HCT116 (cell line): ENCODE results near the gene FCSK. TPM values are rescaled to one million over a fixed set of nuclear protein-coding genes. Genes with fewer than 3 reads are reported as not detected.

Source experiments
- ATAC-seq: fragments of 200-7000 bp; cut with Tn5 transposase; 2 replicates; pipeline ENCODE4 v1.9.1; 2020; ENCODE audit warnings: mild to moderate bottlenecking, moderate library complexity
- BruUV-seq: library from RNA; stranded (reverse); fragments of 400-500 nt; replicated peaks from 2 replicates; lab custom pipeline; 2021; lab: Mats Ljungman, UMichigan
- CTCF ChIA-PET: fragments of 300-600 bp; sonication (Branson Sonifier 250); formaldehyde crosslinking; loops from one replicate; lab custom pipeline; 2021; ENCODE audit warnings: antibody characterized with exemption; lab: Charles Lee
- POLR2A ChIA-PET: fragments of 300-600, 350-600 bp; sonication (Branson Sonifier 250); formaldehyde crosslinking; loops from one replicate; lab custom pipeline; 2021; ENCODE audit warnings: antibody characterized with exemption; lab: Charles Lee
- RAD21 ChIA-PET, 2 experiments: fragments of 300-600 bp; sonication (Branson Sonifier 250); formaldehyde crosslinking; loops; one replicate each; lab custom pipeline; 2023; ENCODE audit warnings: low total read pairs in 2 of 2; ENCODE audit not compliant: uncharacterized antibody in 2 of 2, unreplicated experiment in 2 of 2, low non-redundant PET in 1 of 2; lab: Charles Lee
- DNase-seq: peaks from one replicate; pipeline ENCODE4 v3.0.0-alpha.2; 2010; ENCODE audit warnings: low read depth, low spot score
- H2AFZ ChIP-seq: fragments of 200-600 bp; shearing (Covaris generic), sonication (generic); 2 replicates; pipeline ENCODE4 v1.6.1; 2017; ENCODE audit warnings: low read depth, mixed run types, mixed read lengths, antibody characterized with exemption, low read length; ENCODE audit not compliant: poor library complexity, severe bottlenecking
- H3K27ac ChIP-seq: 2 replicates; pipeline ENCODE4 v1.5.1; 2012; ENCODE audit warnings: low read depth, low read length
- H3K27me3 ChIP-seq: fragments of 200-600 bp; sonication (generic); 2 replicates; pipeline ENCODE4 v1.6.1; 2016; ENCODE audit warnings: mixed run types, low read length, mixed read lengths; ENCODE audit not compliant: insufficient read depth
- H3K36me3 ChIP-seq, 2 experiments: fragments of 200-500 bp in 1 of 2; fragments of 200-600 bp in 1 of 2; sonication (Bioruptor generic) in 1 of 2; sonication (generic) in 1 of 2; 2 replicates each; pipeline versions ENCODE4 v1.5.1 to v1.6.1; 2014 to 2016; ENCODE audit warnings: low read length in 2 of 2, inconsistent platforms in 1 of 2, mixed read lengths in 1 of 2, mixed run types in 1 of 2; ENCODE audit not compliant: insufficient read depth in 2 of 2, control insufficient read depth in 1 of 2
- H3K4me1 ChIP-seq, 2 experiments: fragments of 200-600 bp in 1 of 2; sonication (generic) in 1 of 2; 2 replicates each; pipeline versions ENCODE4 v1.5.1 to v1.6.1; 2012 to 2017; ENCODE audit warnings: low read length in 2 of 2, inconsistent platforms in 1 of 2, mild to moderate bottlenecking in 1 of 2, mixed read lengths in 1 of 2, mixed run types in 1 of 2, moderate library complexity in 1 of 2; ENCODE audit not compliant: insufficient read depth in 2 of 2, control insufficient read depth in 1 of 2
- H3K4me2 ChIP-seq: fragments of 200-600 bp; sonication (generic); 2 replicates; pipeline ENCODE4 v1.6.1; 2017; ENCODE audit warnings: mixed run types, low read length, mixed read lengths
- H3K4me3 ChIP-seq, 2 experiments: fragments of 200-600 bp in 1 of 2; sonication (generic) in 1 of 2; replicated peaks in 1 of 2; 2 replicates each; pipeline ENCODE4 v1.5.1; 2011 to 2016; ENCODE audit warnings: low read length in 2 of 2, control low read depth in 1 of 2, low read depth in 1 of 2, mild to moderate bottlenecking in 1 of 2, mixed read lengths in 1 of 2, mixed run types in 1 of 2
- H3K79me2 ChIP-seq: fragments of 200-600 bp; sonication (generic); 2 replicates; pipeline ENCODE4 v1.6.1; 2017; ENCODE audit warnings: mild to moderate bottlenecking, mixed run types, low read length, moderate library complexity, mixed read lengths; ENCODE audit not compliant: insufficient read depth
- H3K9ac ChIP-seq: fragments of 200-600 bp; sonication (generic); 2 replicates; pipeline ENCODE4 v1.6.1; 2016; ENCODE audit warnings: low read length, mixed read lengths
- H3K9me2 ChIP-seq: fragments of 200-600 bp; sonication (generic), shearing (Covaris generic); 2 replicates; pipeline ENCODE4 v1.6.1; 2017; ENCODE audit warnings: mixed run types, mild to moderate bottlenecking, moderate library complexity; ENCODE audit not compliant: insufficient read depth
- H3K9me3 ChIP-seq, 2 experiments: fragments of 200-500 bp in 1 of 2; fragments of 200-600 bp in 1 of 2; sonication (Bioruptor generic) in 1 of 2; sonication (generic) in 1 of 2; 2 replicates each; pipeline ENCODE4 v1.6.1; 2014 to 2017; ENCODE audit warnings: low read length in 2 of 2, mixed read lengths in 2 of 2, inconsistent platforms in 1 of 2, low read depth in 1 of 2, mild to moderate bottlenecking in 1 of 2, mixed run types in 1 of 2, moderate library complexity in 1 of 2; ENCODE audit not compliant: control insufficient read depth in 1 of 2, insufficient read depth in 1 of 2
- H4K20me1 ChIP-seq: fragments of 200-600 bp; sonication (generic), shearing (Covaris generic); 2 replicates; pipeline ENCODE4 v1.6.1; 2017; ENCODE audit warnings: mixed run types, mild to moderate bottlenecking, moderate library complexity; ENCODE audit not compliant: insufficient read depth
- CEBPB ChIP-seq: IDR thresholded peaks from 2 replicates; pipeline ENCODE4 v1.6.1; 2012; ENCODE audit warnings: low read depth
- EZH2phosphoT487 ChIP-seq: fragments of 200-600 bp; IDR thresholded peaks from 2 replicates; pipeline ENCODE4 v1.6.1; 2018; ENCODE audit warnings: antibody characterized with exemption, borderline replicate concordance
- FOSL1 ChIP-seq: IDR thresholded peaks from 2 replicates; pipeline ENCODE4 v1.6.1; 2012; ENCODE audit warnings: low read depth
- POLR2A ChIP-seq: IDR thresholded peaks from 2 replicates; pipeline ENCODE4 v1.7.0; 2011; ENCODE audit warnings: borderline replicate concordance; ENCODE audit not compliant: insufficient read depth, insufficient read length; ENCODE audit errors: extremely low read depth
- POLR2AphosphoS5 ChIP-seq: IDR thresholded peaks from 2 replicates; pipeline ENCODE4 v1.6.1; 2011; ENCODE audit warnings: mild to moderate bottlenecking, low read depth, low read length, moderate library complexity
- SIN3A ChIP-seq: IDR thresholded peaks from 2 replicates; pipeline ENCODE4 v1.6.1; 2012; ENCODE audit warnings: low read depth
- SP1 ChIP-seq: IDR thresholded peaks from 2 replicates; pipeline ENCODE4 v1.6.1; 2012; ENCODE audit warnings: low read depth
- SRF ChIP-seq: IDR thresholded peaks from 2 replicates; pipeline ENCODE4 v1.6.1; 2012; ENCODE audit warnings: low read depth
- YY1 ChIP-seq: IDR thresholded peaks from 2 replicates; pipeline ENCODE4 v1.6.1; 2011; ENCODE audit warnings: low read length, low read depth, moderate library complexity, mild to moderate bottlenecking; ENCODE audit not compliant: insufficient replicate concordance; ENCODE audit errors: extremely low read depth
- ZBTB33 ChIP-seq: IDR thresholded peaks from 2 replicates; pipeline ENCODE4 v1.6.1; 2011; ENCODE audit warnings: mild to moderate bottlenecking, low read length, moderate library complexity; ENCODE audit not compliant: insufficient replicate concordance; ENCODE audit errors: extremely low read depth
- ZFX ChIP-seq: fragments of 450-650 bp; IDR thresholded peaks from 2 replicates; pipeline ENCODE4 v1.6.1; 2017
- intact Hi-C: fragments of 100-400 bp; cut with micrococcal nuclease; formaldehyde crosslinking; loops from 2 replicates; pipeline ENCODE4 v1.10.0; 2022
- total RNA-seq: library from RNA; stranded (reverse); gene quantifications from one replicate; pipeline ENCODE4 v1.2.1, GENCODE V29; 2021; ENCODE audit not compliant: unreplicated experiment
- TF ChIP-seq, protein P1 (sequence below): IDR thresholded peaks from 2 replicates; pipeline ENCODE4 v1.6.1; 2012
- TF ChIP-seq, protein P2 (sequence below): IDR thresholded peaks from 2 replicates; pipeline ENCODE4 v1.6.1; 2012; ENCODE audit warnings: low read depth
- TF ChIP-seq, protein P3 (sequence below), 3 experiments: fragments of 200-600 bp in 1 of 3; sonication (generic) in 1 of 3; IDR thresholded peaks in 2 of 3; conservative IDR thresholded peaks in 1 of 3; 2 replicates each; pipeline ENCODE4 v1.5.1; 2012 to 2017; ENCODE audit warnings: low read depth in 2 of 3, low read length in 2 of 3, antibody characterized with exemption in 1 of 3, borderline replicate concordance in 1 of 3, control low read depth in 1 of 3, mild to moderate bottlenecking in 1 of 3, mixed read lengths in 1 of 3, mixed run types in 1 of 3, moderate library complexity in 1 of 3; ENCODE audit not compliant: insufficient read depth in 1 of 3

FCSK gene
- total RNA-seq, 1 experiment from 2014 or later, result 17.1 TPM

- BruUV-seq, result no TSS peak
- Histone ChIP-seq H3K27ac (no peak overlapping the region), H3K4me3 (no peak overlapping the region), H3K36me3 (peaks cover 0 to 3% of the 10 kb centered on the region in 2 experiments; a peak in 1 of 4 replicates), H3K4me1 (peaks cover 7 to 12% of the 10 kb centered on the region in 2 experiments), H4K20me1 (no peaks in the 10 kb centered on the region), H3K79me2 (no peaks in the 10 kb centered on the region), H3K9me3 (no peaks in the 10 kb centered on the region), H2AFZ (no peak overlapping the region), H3K9ac (no peak overlapping the region), H3K27me3 (no peaks in the 10 kb centered on the region), H3K4me2 (no peak overlapping the region), H3K9me2 (no peaks in the 10 kb centered on the region)
- TF ChIP-seq FOSL1 (no peak), YY1 (no peak), POLR2AphosphoS5 (no peak), CEBPB (no peak), SRF (no peak), ZFX (no peak), POLR2A (no peak), ZBTB33 (no peak), SIN3A (no peak), SP1 (no peak), EZH2phosphoT487 (no peak)
- TF ChIP-seq, protein P1, sequence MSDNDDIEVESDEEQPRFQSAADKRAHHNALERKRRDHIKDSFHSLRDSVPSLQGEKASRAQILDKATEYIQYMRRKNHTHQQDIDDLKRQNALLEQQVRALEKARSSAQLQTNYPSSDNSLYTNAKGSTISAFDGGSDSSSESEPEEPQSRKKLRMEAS, result no peak
- TF ChIP-seq, protein P2, sequence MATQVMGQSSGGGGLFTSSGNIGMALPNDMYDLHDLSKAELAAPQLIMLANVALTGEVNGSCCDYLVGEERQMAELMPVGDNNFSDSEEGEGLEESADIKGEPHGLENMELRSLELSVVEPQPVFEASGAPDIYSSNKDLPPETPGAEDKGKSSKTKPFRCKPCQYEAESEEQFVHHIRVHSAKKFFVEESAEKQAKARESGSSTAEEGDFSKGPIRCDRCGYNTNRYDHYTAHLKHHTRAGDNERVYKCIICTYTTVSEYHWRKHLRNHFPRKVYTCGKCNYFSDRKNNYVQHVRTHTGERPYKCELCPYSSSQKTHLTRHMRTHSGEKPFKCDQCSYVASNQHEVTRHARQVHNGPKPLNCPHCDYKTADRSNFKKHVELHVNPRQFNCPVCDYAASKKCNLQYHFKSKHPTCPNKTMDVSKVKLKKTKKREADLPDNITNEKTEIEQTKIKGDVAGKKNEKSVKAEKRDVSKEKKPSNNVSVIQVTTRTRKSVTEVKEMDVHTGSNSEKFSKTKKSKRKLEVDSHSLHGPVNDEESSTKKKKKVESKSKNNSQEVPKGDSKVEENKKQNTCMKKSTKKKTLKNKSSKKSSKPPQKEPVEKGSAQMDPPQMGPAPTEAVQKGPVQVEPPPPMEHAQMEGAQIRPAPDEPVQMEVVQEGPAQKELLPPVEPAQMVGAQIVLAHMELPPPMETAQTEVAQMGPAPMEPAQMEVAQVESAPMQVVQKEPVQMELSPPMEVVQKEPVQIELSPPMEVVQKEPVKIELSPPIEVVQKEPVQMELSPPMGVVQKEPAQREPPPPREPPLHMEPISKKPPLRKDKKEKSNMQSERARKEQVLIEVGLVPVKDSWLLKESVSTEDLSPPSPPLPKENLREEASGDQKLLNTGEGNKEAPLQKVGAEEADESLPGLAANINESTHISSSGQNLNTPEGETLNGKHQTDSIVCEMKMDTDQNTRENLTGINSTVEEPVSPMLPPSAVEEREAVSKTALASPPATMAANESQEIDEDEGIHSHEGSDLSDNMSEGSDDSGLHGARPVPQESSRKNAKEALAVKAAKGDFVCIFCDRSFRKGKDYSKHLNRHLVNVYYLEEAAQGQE, result no peak
- TF ChIP-seq, protein P3, sequence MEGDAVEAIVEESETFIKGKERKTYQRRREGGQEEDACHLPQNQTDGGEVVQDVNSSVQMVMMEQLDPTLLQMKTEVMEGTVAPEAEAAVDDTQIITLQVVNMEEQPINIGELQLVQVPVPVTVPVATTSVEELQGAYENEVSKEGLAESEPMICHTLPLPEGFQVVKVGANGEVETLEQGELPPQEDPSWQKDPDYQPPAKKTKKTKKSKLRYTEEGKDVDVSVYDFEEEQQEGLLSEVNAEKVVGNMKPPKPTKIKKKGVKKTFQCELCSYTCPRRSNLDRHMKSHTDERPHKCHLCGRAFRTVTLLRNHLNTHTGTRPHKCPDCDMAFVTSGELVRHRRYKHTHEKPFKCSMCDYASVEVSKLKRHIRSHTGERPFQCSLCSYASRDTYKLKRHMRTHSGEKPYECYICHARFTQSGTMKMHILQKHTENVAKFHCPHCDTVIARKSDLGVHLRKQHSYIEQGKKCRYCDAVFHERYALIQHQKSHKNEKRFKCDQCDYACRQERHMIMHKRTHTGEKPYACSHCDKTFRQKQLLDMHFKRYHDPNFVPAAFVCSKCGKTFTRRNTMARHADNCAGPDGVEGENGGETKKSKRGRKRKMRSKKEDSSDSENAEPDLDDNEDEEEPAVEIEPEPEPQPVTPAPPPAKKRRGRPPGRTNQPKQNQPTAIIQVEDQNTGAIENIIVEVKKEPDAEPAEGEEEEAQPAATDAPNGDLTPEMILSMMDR (IDR thresholded peaks at IDR 0.05 in 2 of 3, conservative IDR thresholded peaks at IDR 0.05 in 1 of 3; ENCODE audit: borderline replicate concordance in 1 of 3, insufficient read depth in 1 of 3, low read depth in 2 of 3, low read length in 2 of 3), result no peak
- ChIA-PET CTCF (interaction anchor here (1.2 kb wide), 1 partner anchor 11 kb away, joined by 4 read pairs; no protein-coding TSS in a partner anchor), POLR2A (no interaction called here), RAD21 (no interaction called here)
- ATAC-seq (no peak), DNase-seq (no peak)
- intact Hi-C loops, result no loop called here
Measured at GRCh38 chr16:70481929-70482536, 27.6 kb downstream of the FCSK start.
